GM21390 (cell line): Measurements from ENCODE around the gene PAPLN.
"Not testable (repeated sequence)": the region's sequence is repeated elsewhere in the genome, so short reads cannot be mapped to it uniquely, and the experiment has no call there.

Experiments used
- ATAC-seq: cut with Tn5 transposase; IDR thresholded peaks from one replicate; pipeline ENCODE4 v1.9.1; 2021; ENCODE audit not compliant: unreplicated experiment

The PAPLN gene

DNA sequence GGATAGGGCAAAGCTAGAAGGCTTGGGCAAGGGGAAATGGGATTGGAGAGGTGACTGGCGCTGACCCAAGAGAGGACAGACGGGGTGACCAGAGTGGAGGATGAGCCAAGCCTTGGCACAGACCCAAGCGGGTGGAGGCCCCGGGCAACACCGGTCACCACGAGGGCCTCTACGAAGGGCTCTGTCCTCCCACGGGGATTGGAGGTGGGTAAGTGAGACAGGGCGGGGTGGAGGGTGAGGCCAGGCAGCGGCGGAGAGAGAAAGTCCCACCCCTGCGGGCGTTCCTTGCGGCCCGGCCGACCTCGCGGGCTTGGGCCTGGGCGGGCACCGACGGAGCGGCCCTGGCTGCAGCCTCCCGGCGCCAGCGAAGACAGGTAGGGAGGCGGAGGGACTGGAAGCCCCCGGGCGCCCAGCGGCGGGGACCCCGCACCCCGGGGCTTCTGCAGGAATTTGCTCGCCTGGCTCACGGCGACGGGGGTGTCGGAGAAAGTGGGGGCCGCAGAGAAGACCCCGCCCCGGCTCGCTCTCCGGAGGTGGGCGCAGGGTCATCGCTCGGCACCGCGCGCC lies at the start of gene PAPLN:
Gene PAPLN, plus strand, starts transcription at position 288 of the 567 bp plus-strand sequence. CDS start 2,273 bp downstream, outside the sequence.
- no peak for ATAC-seq

DNA sequence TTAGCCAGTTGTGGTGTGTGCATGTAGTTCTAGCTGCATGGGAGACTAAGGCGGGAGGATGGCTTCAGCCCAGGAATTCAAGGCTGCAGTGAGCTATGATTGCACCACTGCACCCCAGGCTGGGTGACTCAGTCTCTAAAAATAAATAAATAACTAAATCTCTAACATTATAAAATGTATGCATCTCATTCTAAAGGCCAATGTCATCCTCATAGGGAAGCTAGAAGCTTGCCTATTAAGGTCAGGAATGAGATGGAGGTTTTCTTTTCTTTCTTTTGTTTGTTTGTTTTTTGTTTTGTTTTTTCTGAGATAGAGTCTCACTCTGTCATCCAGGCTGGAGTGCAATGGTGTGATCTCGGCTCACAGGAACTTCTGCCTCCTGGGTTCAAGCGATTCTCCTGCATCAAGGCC lies 48.8 kb upstream of the PAPLN start:
- ATAC-seq: no peak

DNA sequence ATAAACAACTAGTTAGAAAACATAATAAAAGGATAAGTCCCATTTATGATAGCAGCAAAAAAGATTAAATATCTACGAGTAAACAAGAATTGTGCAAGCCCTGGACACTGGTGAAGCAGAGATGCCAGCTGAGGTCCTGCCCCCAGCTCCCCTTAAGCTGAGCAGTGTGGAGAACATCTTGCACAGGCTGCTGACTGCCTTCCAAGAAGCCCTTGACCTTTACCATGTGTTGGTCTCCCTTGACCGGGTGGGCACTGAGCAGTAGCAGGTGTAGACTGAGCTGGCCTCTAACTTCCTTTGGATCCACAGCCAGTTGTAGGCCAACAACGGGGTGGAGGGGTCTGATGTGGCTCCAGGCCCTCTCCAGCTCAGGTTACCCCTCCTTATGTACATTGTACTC lies 47.7 kb upstream of the PAPLN start:
- ATAC-seq: no peak

GRCh38 chr14:73191441-73191840 lies 45.9 kb upstream of the PAPLN start:
- ATAC-seq: no peak

DNA sequence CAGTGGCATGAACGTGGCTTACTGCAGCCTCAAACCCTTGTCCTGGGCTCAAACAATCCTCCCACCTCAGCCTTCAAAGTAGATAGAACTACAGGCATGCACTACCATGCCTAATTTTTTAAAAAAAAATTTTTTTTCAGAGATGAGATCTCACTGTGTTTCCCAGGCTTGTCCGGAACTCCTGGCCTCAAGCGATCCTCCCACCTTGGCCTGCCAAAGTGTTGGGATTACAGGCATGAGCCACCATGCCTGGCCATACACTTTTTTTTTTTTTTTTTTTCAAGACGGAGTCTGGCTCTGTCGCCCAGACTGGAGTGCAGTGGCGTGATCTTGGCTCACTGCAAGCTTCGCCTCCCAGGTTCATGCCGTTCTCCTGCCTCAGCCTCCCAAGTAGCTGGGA lies 43.0 kb upstream of the PAPLN start:
- ATAC-seq: not testable (repeated sequence)

- ATAC-seq: no peak
Observed at GRCh38 chr14:73198253-73198652, 39.1 kb upstream of the PAPLN start.

GRCh38 chr14:73203527-73203926 lies 33.8 kb upstream of the PAPLN start:
- ATAC-seq: no peak

GRCh38 chr14:73207615-73208014 lies 29.7 kb upstream of the PAPLN start:
- ATAC-seq: no peak

- no peak for ATAC-seq
Observed at GRCh38 chr14:73208390-73208789, 28.9 kb upstream of the PAPLN start.

DNA sequence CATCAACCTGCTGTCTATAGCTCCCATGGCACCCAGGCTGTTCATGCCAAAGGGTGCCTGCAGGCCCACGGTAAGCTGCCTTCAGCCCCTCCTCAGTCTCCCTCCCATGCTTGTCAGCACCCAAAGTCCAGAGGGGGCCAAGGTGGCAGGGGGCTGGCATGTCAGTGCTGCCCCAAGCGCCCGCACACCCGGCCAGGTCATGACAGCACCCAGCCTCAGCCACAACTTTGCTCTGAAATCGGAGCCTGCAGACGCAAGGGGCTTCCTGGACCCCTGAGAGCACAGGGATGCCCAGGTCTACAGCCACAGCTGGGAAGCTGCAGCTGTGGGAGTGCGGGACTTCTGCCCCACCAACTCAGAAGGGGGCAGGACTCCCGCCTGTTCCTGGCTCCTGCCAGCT lies 28.5 kb upstream of the PAPLN start:
- no peak for ATAC-seq

GRCh38 chr14:73209953-73210352 lies 27.4 kb upstream of the PAPLN start:
- no peak for ATAC-seq

DNA sequence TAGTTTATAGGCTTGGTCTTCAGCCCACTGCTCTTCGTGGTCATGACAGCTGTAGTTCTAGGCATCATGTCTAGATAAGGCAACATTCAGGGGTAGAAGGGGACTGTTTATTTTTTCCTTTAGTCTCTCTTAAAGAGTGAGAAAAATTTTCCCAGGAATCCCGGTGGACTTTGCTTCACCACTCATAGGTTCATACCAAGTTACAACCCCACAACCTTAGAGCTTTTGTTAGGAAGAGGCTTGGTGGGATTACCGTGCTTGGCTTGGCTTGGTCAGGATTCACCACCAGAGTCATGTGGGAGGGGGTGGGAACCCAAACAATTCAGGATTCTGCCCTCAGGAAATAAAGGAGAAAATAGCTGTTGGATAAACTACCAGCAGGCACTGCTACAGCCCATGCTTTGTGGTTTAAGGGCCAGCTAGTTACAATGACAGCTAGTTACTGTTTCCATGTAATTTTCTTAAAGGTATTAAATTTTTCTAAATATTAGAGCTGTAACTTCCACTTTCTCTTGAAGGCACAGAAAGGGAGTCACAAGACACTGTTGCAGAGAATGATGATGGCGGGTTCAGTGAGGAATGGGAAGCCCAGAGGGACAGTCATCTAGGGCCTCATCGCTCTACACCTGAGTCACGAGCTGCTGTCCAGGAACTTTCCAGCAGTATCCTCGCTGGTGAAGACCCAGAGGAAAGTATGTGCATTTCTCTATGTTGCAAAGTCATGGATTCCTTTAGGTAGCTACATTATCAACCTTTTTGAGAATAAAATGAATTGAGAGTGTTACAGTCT lies 25.9 kb upstream of the PAPLN start:
- ATAC-seq: no peak

DNA sequence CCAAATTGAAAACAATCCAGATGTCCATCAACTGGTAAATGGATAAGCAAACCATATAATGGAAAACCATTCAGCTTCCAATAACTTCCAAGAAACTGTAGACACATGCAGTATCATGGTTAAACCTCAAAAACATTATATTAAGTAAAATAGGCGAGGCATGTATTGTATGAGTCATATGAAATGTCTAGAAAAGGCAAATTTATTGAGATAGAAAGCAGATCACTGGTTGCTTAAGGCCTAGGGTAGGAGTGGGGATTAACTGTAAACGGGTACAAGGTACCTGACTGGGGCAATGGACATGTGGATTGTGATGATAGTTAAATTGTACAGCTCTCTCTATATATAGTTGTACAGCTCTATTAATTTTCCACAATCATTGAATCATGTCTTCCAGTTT lies 21.3 kb upstream of the PAPLN start:
- ATAC-seq: no peak

DNA sequence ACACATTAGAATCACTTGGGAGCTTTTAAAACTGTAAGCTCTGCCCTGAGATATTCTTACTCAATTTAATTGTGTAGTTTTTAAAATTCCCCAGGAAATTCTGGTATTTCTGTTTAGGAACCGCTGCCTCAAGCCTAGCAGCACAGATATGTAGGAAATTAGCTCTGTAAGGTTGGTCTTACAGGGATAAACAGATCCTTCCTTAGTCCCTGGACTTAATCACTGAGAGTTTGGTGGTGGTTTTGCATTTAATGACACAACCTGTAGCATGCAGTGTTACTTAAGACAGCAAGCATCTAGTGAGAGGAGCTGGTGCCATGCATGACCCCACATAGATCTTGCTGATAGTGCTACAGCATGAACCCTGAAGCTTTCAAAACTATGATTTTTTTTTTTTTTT lies 19.9 kb upstream of the PAPLN start:
- no peak for ATAC-seq

DNA sequence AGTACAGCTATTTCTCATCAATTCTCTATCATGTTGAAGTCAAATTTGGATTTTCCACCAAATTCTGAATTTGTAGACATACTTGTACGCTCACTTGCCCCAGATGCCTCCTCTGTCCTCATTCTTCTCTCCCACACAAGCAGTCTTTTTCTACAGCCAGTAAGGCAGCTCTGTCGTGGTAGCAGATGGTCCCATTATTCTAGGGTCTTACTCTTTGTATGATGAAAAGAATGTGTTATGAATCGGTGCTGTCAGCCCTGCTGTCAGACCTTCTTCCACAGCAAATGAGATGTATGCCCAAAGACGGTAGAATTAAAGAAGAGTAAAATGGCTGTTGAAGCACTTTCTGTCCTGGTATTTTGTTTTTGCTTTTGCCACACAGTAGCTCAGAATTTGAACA lies 17.2 kb upstream of the PAPLN start:
- ATAC-seq: no peak

- ATAC-seq: no peak
Observed at GRCh38 chr14:73220634-73221033, 16.7 kb upstream of the PAPLN start.

- ATAC-seq: no peak
Observed at GRCh38 chr14:73221945-73222344, 15.4 kb upstream of the PAPLN start.

- no peak for ATAC-seq
Observed at GRCh38 chr14:73223049-73223448, 14.3 kb upstream of the PAPLN start.

GRCh38 chr14:73225496-73225895 lies 11.8 kb upstream of the PAPLN start:
- no peak for ATAC-seq

GRCh38 chr14:73227812-73228781 lies 9.2 kb upstream of the PAPLN start:
- no peak for ATAC-seq

DNA sequence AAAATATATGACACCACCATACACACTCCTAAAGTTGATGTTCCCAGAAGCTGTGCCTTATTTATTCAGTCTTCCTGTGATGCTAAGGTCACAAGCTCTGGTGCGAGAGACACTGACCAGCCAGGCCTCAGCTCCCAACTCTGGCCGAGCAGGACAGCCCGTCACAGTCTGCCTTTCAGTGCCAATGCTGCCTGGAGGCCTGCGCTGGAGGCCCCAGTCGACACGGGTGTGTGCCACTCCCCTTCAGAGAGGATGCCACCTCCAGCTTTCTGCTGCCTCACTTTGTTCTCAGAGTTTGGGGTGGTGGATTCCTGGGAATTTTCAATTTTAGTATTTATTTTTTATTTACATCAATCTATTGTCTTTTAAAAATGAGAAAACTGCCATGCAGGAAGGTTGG lies 7.3 kb upstream of the PAPLN start:
- no peak for ATAC-seq
